Upper lobe of left lung (tissue), 6 donors: ENCODE measurements around the gene RIT2. TPM values are rescaled to one million over a fixed set of nuclear protein-coding genes. Genes with fewer than 3 reads are reported as not detected.

Source experiments
- ATAC-seq, 2 donors: fragments of 200-7000 bp; cut with Tn5 transposase; one replicate each; pipeline ENCODE4 v1.9.1; 2022; ENCODE audit warnings: mild to moderate bottlenecking in 2 of 2, moderate library complexity in 2 of 2; ENCODE audit not compliant: low FRiP score in 2 of 2
- DNase-seq, 2 donors: peaks; one replicate each; pipeline ENCODE4 v3.0.0-alpha.2; 2019 to 2020
- H3K27ac ChIP-seq, 4 donors: fragments of 200-600 bp; sonication (generic); one replicate each; pipeline ENCODE4 v1.5.1; 2016 to 2019
- H3K27me3 ChIP-seq, 4 donors: fragments of 200-600 bp; sonication (generic); one replicate each; pipeline ENCODE4 v1.5.1; 2017 to 2019
- H3K36me3 ChIP-seq, 4 donors: fragments of 200-600 bp; sonication (generic); one replicate each; pipeline ENCODE4 v1.5.1; 2016 to 2019
- H3K4me1 ChIP-seq, 4 donors: fragments of 200-600 bp; sonication (generic); one replicate each; pipeline ENCODE4 v1.5.1; 2018 to 2019
- H3K4me3 ChIP-seq, 4 donors: fragments of 200-600 bp; sonication (generic); one replicate each; pipeline ENCODE4 v1.5.1; 2017 to 2019; ENCODE audit warnings: mild to moderate bottlenecking in 2 of 4, moderate library complexity in 1 of 4
- H3K9me3 ChIP-seq, 4 donors: fragments of 200-600 bp; sonication (generic); one replicate each; pipeline ENCODE4 v1.5.1; 2018 to 2019
- EP300 ChIP-seq, 4 donors: sonication (generic); formaldehyde crosslinking; IDR thresholded peaks; one replicate each; pipeline ENCODE4 v1.5.1; 2017; ENCODE audit warnings: antibody characterized with exemption in 4 of 4, control low read depth in 2 of 4
- POLR2A ChIP-seq, 4 donors: fragments of 450-650 bp; IDR thresholded peaks; one replicate each; pipeline ENCODE4 v1.5.1; 2016 to 2017; ENCODE audit warnings: antibody characterized with exemption in 4 of 4, mild to moderate bottlenecking in 2 of 4
- POLR2AphosphoS5 ChIP-seq, 2 donors: sonication (generic); formaldehyde crosslinking; IDR thresholded peaks; one replicate each; pipeline ENCODE4 v1.5.1; 2017; ENCODE audit warnings: antibody characterized with exemption in 2 of 2
- WGBS, 2 donors: methylation state at CpG; one replicate each; pipeline ENCODE4 v1.1.5; 2017 to 2018; 5-methylcytosine and 5-hydroxymethylcytosine counted together
- total RNA-seq, 6 donors: library from RNA; depleted of rRNA in 4 of 6; stranded (reverse); fragments of >200 nt in 4 of 6; gene quantifications; one replicate each; pipeline versions ENCODE4 v1.1.0 to v1.2.1, GENCODE V29; 2016 to 2021
- TF ChIP-seq, protein P1 (sequence below), 6 experiments: fragments of 450-650 bp in 4 of 6; fragments of 200-600 bp in 2 of 6; sonication (generic) in 2 of 6; IDR thresholded peaks; one replicate each; pipeline ENCODE4 v1.5.1; 2016 to 2019; ENCODE audit warnings: antibody characterized with exemption in 6 of 6
- donor health status: DM: no; HTN: no; CAD: no; lungs with moderate emphysema.
- donor health status: DM: no; HTN: yes; CAD: no; lungs with severe emphysema.

RIT2 gene
- total RNA-seq, 6 donors from 2014 or later: not detected

DNA sequence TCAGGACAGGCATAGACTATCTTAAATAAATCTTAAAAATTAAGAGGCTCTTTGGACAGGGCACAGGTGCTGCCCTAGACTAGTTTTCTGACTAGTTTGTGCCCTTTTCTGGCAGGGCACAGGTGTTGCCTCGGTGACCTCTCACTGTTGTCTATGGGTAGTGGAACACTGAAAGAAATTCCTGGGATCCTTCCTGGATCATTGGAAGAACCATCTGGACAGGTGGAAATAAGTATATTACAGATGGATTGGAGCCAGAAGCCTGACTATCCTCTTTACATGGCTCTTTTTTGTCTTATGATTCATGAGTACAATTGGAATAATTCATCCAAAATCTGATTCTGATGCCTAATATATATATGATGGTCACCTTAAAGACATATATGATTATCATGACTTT, 286.6 kb downstream of the RIT2 start:
- no peaks in the 10 kb centered on the region for H3K36me3 ChIP-seq
- ATAC-seq: no peak
- TF ChIP-seq, protein P1, sequence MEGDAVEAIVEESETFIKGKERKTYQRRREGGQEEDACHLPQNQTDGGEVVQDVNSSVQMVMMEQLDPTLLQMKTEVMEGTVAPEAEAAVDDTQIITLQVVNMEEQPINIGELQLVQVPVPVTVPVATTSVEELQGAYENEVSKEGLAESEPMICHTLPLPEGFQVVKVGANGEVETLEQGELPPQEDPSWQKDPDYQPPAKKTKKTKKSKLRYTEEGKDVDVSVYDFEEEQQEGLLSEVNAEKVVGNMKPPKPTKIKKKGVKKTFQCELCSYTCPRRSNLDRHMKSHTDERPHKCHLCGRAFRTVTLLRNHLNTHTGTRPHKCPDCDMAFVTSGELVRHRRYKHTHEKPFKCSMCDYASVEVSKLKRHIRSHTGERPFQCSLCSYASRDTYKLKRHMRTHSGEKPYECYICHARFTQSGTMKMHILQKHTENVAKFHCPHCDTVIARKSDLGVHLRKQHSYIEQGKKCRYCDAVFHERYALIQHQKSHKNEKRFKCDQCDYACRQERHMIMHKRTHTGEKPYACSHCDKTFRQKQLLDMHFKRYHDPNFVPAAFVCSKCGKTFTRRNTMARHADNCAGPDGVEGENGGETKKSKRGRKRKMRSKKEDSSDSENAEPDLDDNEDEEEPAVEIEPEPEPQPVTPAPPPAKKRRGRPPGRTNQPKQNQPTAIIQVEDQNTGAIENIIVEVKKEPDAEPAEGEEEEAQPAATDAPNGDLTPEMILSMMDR (IDR thresholded peaks at IDR 0.05): no peak
- no peak for TF ChIP-seq EP300 (IDR thresholded peaks at IDR 0.05)
- no peak for TF ChIP-seq POLR2A (IDR thresholded peaks at IDR 0.05)
- H3K27me3 ChIP-seq: no peaks in the 10 kb centered on the region
- no peaks in the 10 kb centered on the region for H3K4me1 ChIP-seq
- DNase-seq: no peak
- H3K27ac ChIP-seq: no peak overlapping the region
- 88 to 100% methylated on average over 1 of the region's 1 CpG for WGBS, 2 donors
- H3K9me3 ChIP-seq: no peaks in the 10 kb centered on the region
- H3K4me3 ChIP-seq: no peak overlapping the region

DNA sequence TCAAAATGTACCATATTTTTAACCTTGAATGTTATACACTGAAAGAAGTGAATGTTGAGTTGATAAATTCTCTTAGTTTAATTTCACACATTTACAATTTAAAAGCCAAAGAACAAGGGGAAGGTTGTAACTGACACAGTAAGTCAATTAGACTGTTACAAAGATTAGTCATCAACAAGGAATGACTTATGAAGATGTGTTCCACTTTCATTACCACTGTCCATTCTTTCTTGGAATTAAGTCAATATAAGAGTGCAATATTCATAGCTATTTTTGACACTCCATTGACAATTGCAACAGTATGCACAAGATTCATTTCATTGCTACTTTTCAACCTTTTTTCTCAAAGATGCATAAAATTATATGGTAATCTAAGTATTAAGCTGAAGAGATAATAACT, 291.3 kb downstream of the RIT2 start:
- TF ChIP-seq POLR2AphosphoS5 (IDR thresholded peaks at IDR 0.05) (no peak), EP300 (IDR thresholded peaks at IDR 0.05) (no peak), POLR2A (IDR thresholded peaks at IDR 0.05) (no peak)
- TF ChIP-seq, protein P1 (IDR thresholded peaks at IDR 0.05): no peak
- H3K36me3 ChIP-seq: no peaks in the 10 kb centered on the region
- ATAC-seq: no peak
- no peaks in the 10 kb centered on the region for H3K27me3 ChIP-seq
- no peak overlapping the region for H3K4me3 ChIP-seq
- no peaks in the 10 kb centered on the region for H3K4me1 ChIP-seq
- no peak for DNase-seq
- no peaks in the 10 kb centered on the region for H3K9me3 ChIP-seq
- no peak overlapping the region for H3K27ac ChIP-seq

DNA sequence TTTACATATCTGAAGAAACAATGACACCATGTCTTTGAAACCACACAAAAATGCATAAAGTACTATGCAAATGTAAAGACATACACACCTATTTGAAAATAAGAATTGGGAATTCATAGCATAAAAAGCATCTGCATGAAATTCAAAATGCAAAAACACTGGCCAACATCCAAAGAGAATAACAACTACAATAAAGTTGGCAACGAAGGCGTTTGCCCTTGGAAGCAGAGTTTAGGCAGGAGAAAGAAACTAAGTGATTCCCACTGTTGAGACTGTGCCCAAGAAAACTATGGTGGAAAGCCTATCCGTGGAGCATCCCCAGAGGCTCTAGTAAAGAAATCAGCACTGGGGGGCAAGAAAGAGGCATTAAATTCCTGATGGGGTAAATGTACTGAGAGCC, 292.8 kb downstream of the RIT2 start:
- Histone ChIP-seq H3K27me3 (no peaks in the 10 kb centered on the region), H3K9me3 (no peaks in the 10 kb centered on the region), H3K36me3 (no peaks in the 10 kb centered on the region), H3K4me1 (no peaks in the 10 kb centered on the region), H3K27ac (no peak overlapping the region), H3K4me3 (no peak overlapping the region)
- ATAC-seq (no peak), DNase-seq (no peak)
- WGBS, 2 donors: 72 to 76% methylated on average over 3 of the region's 3 CpGs
- TF ChIP-seq POLR2A (IDR thresholded peaks at IDR 0.05): no peak

DNA sequence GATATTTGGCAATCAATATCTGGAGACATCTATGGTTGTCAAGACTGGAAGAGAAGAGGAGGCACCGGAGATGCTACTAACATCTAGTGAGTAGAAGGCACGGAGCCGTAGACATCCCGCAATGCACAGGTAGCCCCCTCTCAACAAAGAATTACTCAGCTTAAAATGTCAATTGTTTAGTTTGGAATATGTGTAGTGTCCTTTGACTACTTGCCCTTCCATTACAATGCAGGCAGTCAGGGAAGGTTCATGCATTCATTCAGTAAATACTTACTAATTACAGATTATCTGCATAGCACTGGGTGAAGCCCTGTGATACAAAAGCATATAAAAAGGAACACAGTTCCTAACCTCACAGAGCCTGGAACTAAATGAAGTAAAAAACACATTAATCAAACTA, 294.0 kb downstream of the RIT2 start:
- no peaks in the 10 kb centered on the region for H3K9me3 ChIP-seq
- no peak overlapping the region for H3K4me3 ChIP-seq
- no peak overlapping the region for H3K27ac ChIP-seq
- ATAC-seq (no peak), DNase-seq (no peak)
- TF ChIP-seq POLR2AphosphoS5 (IDR thresholded peaks at IDR 0.05) (no peak), EP300 (IDR thresholded peaks at IDR 0.05) (no peak), POLR2A (IDR thresholded peaks at IDR 0.05) (no peak)
- TF ChIP-seq, protein P1 (IDR thresholded peaks at IDR 0.05): no peak
- no peaks in the 10 kb centered on the region for H3K4me1 ChIP-seq
- no peaks in the 10 kb centered on the region for H3K27me3 ChIP-seq
- 98 to 99% methylated on average over 4 of the region's 4 CpGs for WGBS, 2 donors
- no peaks in the 10 kb centered on the region for H3K36me3 ChIP-seq

DNA sequence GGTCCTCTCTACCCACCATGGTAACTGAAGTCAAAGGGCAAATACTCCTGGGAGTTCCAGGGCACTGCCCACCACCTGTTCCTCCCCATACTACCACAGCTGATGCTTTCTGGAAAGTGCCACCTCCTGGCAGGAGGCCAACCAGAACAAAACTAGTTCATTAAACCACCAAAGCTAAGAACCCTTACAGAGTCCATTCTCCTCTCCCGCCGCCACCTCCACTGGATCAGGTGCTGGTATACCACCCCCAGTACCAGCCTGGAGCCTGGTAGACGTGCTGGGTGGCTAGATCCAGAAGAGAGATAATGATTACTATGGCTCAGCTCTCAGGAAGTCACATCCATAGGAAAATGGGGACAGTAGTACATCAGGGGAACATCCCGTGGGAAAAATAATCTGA, 300.9 kb downstream of the RIT2 start:
- TF ChIP-seq POLR2AphosphoS5 (IDR thresholded peaks at IDR 0.05) (no peak), POLR2A (IDR thresholded peaks at IDR 0.05) (no peak), EP300 (IDR thresholded peaks at IDR 0.05) (no peak)
- TF ChIP-seq, protein P1 (IDR thresholded peaks at IDR 0.05): no peak
- DNase-seq (no peak), ATAC-seq (no peak)
- 88 to 92% methylated on average over 4 of the region's 4 CpGs for WGBS, 2 donors
- Histone ChIP-seq H3K27me3 (no peaks in the 10 kb centered on the region), H3K9me3 (no peaks in the 10 kb centered on the region), H3K36me3 (no peaks in the 10 kb centered on the region), H3K27ac (no peak overlapping the region), H3K4me1 (no peaks in the 10 kb centered on the region), H3K4me3 (no peak overlapping the region)
